HL-60/S4 (cell line): ENCODE data around the gene OBP2A.

Experiments
- in situ Hi-C: fragments of 300-500 bp; cut with MboI; formaldehyde crosslinking; loops from 2 replicates; pipeline ENCODE4 v1.14.3; 2022; ENCODE audit warnings: low sequenced_read_pairs

Gene OBP2A

DNA sequence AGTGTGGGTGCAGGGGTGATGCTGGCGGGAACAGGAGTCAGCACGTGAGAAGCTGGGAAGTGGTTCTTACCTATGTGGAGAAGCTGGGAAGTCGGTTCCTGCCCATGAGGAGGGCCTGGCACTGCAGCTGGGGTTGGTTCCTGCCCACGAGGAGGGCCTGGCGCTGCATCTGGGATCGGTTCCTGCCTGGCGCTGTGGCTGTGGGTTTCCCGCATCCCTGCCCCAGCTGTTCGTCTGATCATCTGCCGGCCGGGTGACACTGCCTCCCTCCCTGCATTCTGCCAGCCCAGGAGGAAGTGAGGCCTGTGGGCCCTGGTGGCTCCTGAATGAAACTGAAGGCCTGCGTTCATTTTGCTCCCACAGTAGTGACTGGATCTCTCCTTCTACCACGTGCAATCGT, 5.1 kb downstream of the OBP2A start:
- in situ Hi-C loops = no loop called here

GRCh38 chr9:135551456-135551855, 5.5 kb downstream of the OBP2A start:
- in situ Hi-C loops = no loop called here

DNA sequence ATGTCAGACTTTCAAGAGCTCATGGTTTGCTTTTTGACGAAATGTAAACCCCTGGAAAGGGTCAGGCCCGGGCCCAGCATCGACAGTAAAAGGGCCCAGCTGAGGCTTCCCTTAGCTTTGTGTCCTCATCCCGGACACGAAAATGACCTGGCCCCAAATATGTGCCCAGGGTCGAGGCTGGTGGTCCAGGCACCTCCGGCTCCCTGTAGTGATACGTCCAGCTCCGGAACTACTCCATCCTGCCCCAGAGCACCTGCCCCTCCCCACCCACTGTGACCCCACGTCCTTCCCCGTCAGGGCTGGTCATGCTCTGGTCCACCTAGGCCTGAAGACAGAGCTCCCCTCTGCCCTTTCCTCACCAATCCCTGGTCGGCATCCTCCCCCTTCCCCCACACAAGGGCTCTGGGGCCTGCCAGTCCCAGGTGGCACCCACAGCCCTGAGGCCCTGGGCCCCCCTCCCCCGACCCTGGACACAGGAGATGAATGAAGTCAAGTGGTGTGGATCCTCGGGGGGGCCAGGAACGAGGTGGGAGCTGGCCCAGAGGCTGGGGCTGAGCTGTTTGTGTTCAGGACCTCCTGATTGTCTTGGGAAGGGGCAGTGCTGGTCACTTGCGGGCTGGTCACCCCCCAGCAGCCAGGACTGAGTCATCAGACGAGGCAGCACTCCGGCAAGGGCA, 6.2 kb downstream of the OBP2A start:
- in situ Hi-C loops = no loop called here

DNA sequence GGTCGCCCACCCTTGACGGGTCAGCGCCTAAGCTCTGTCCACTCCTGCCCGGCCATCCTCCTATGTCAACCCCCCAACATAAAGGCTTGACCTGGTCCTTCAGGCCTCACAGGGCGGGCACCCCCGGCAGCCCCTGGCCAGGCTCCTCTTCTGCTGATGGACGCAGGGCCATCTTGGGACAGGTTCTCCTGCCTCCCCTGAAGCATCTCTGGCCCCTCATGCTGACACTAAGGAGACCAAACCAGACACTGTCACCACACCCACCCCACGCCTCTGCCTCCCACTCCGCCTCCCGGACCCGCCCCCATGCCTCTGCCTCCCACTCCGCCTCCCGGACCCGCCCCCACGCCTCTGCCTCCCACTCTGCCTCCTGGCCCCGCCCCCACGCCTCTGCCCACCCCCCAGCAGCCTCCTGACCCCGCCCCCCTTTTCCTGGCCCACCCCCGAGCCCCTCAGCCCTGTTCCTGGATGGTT, 6.8 kb downstream of the OBP2A start:
- in situ Hi-C loops = no loop called here

GRCh38 chr9:135554718-135555117, 8.8 kb downstream of the OBP2A start:
- in situ Hi-C loops = no loop called here

DNA sequence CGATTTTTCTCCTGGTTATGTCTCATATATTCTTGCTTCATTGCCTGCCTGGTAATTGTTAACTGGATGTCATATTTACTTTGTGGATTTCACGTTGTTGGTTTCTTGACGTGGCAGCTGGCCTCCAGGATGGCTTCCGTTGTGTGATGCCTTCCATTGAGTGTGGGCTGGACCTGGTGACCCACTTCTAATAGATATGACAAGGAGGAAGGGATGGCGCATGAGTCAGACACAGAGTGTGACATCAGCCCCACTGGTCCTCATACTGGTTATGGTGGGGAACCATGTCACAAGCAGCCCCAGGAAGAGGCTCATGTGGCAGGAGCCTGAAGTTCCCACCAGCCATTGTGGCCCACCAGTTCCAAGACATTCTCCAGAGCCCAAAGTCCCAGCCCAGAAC, 9.3 kb downstream of the OBP2A start:
- in situ Hi-C loops = no loop called here

GRCh38 chr9:135555910-135556309, 10.0 kb downstream of the OBP2A start:
- in situ Hi-C loops = no loop called here

GRCh38 chr9:135559606-135560005, 13.7 kb downstream of the OBP2A start:
- in situ Hi-C loops = no loop called here

GRCh38 chr9:135561391-135562234, 15.7 kb downstream of the OBP2A start, which contains the start of gene PAEP:
Gene PAEP, plus strand, starts transcription at chr9:135561756.
- in situ Hi-C loops = no loop called here

GRCh38 chr9:135562235-135562745, 16.4 kb downstream of the OBP2A start:
- in situ Hi-C loops = no loop called here

DNA sequence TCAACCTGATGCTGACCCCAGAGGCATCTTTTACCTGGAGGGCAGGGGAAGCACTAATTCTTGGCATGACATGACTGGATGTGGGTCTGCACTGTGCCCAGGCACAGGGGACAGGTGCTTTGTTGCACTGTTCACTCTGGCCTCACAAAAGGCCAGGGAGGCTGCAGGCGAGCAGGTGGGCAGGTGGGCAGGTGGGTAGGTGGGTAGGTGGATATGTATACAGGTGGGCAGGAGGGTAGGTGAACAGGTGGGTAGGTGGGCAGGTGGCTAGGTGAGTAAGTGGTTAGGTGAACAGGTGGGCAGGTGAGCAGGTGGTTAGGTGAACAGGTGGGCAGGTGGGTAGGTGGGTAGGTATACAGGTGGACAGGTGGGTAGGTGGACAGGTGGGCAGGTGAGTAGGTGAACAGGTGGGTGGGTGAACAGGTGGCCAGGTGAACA, 17.1 kb downstream of the OBP2A start:
- in situ Hi-C loops = no loop called here

GRCh38 chr9:135563858-135564257, 17.9 kb downstream of the OBP2A start:
- in situ Hi-C loops = no loop called here

DNA sequence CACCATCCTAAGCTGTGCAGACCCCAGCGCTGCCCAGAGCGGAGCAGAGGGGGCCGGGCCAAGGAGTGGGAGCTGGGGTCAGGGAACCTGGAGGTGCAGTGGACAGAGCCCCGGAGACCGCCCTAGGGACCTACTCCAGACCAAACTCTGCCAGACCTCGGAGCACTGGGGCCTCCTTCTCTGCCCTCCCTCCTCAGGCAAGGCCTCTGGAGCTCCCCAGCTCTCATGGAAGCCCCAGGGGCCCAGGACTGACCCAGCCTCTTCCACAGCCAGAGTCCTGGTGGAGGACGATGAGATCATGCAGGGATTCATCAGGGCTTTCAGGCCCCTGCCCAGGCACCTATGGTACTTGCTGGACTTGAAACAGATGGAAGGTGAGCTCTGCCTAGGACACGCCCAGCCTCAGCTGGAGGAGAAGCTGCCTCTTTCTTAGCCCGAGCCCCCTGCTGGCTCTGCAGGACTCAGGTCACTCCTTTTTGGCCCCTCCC, 19.3 kb downstream of the OBP2A start:
- in situ Hi-C loops = no loop called here

- in situ Hi-C loops = no loop called here
These were observed 19.7 kb downstream of the OBP2A start for GRCh38 chr9:135565636-135566035.

- in situ Hi-C loops = no loop called here
These were observed 20.6 kb downstream of the OBP2A start for GRCh38 chr9:135566552-135566951.

- in situ Hi-C loops = no loop called here
These were observed 21.4 kb downstream of the OBP2A start for GRCh38 chr9:135567311-135567710.

- in situ Hi-C loops = no loop called here
These were observed 22.1 kb downstream of the OBP2A start for GRCh38 chr9:135568026-135568425.

GRCh38 chr9:135570456-135570855, 24.5 kb downstream of the OBP2A start:
- in situ Hi-C loops = no loop called here

DNA sequence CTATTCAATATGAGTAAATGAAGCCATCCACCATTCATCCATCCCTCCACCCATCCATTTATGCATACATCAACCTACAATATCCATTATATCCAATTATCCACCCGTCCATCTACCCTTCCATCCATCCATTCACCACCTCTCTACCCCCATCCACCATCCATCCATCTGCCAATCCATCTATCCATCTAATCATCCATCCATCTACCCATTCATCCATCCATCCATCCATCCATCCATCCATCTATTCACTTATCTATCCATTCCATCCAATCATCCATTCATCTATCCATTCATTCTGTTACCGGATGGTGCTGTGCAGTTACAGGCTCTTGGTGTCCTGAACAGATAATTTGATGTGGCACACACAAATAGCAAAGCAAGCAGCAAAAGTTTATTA, 26.3 kb downstream of the OBP2A start:
- in situ Hi-C loops = no loop called here

DNA sequence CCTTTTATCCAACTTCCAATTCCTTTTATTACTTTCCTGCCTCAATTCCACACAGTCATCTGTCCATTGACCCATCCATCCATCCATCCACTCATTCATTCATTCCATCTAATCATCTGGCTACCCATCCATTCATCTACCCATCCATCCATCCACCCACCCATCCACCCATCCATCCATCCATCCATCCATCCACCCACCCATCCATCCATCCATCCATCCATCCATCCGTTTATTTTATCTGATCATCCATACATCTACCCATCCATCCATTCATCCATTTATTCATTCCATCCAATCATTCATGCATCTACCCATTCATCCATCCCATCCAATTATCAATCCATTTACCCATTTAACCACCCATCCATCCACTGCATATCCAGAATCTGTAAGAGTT, 27.2 kb downstream of the OBP2A start:
- in situ Hi-C loops = no loop called here

GRCh38 chr9:135574331-135574730, 28.4 kb downstream of the OBP2A start:
- in situ Hi-C loops = no loop called here

- in situ Hi-C loops = no loop called here
These were observed 29.0 kb downstream of the OBP2A start for GRCh38 chr9:135574943-135575342.
